H9 (cell line): ENCODE data around the gene RIOK1. TPM values are rescaled to one million over a fixed set of nuclear protein-coding genes. Genes with fewer than 3 reads are reported as not detected.

Source experiments
- DNase-seq: peaks from one replicate; pipeline ENCODE4 v3.0.0-alpha.2; 2017
- H2AFZ ChIP-seq: one replicate; pipeline ENCODE4 v1.6.1; 2013; ENCODE audit warnings: mild to moderate bottlenecking, low read length, control low read depth, moderate library complexity
- H2AK5ac ChIP-seq: 2 replicates; pipeline ENCODE4 v1.6.1; 2013; ENCODE audit warnings: low read length, control low read depth, mixed read lengths; ENCODE audit not compliant: insufficient read length
- H2BK120ac ChIP-seq: one replicate; pipeline ENCODE4 v1.6.1; 2013; ENCODE audit warnings: low read depth, mild to moderate bottlenecking, low read length, control low read depth, inconsistent platforms; ENCODE audit not compliant: poor library complexity, severe bottlenecking
- H2BK12ac ChIP-seq: 2 replicates; pipeline ENCODE4 v1.6.1; 2013; ENCODE audit warnings: low read length, control low read depth, mixed read lengths, low read depth; ENCODE audit not compliant: insufficient read length
- H2BK15ac ChIP-seq: 2 replicates; pipeline ENCODE4 v1.6.1; 2013; ENCODE audit warnings: low read depth, low read length, control low read depth
- H2BK20ac ChIP-seq: one replicate; pipeline ENCODE4 v1.6.1; 2013; ENCODE audit warnings: low read depth, mild to moderate bottlenecking, low read length, control low read depth, inconsistent platforms; ENCODE audit not compliant: poor library complexity, severe bottlenecking
- H2BK5ac ChIP-seq: 2 replicates; pipeline ENCODE4 v1.6.1; 2013; ENCODE audit warnings: low read length, control low read depth, mixed read lengths; ENCODE audit not compliant: insufficient read length
- H3K14ac ChIP-seq: 2 replicates; pipeline ENCODE4 v1.6.1; 2013; ENCODE audit warnings: low read length, control low read depth; ENCODE audit not compliant: insufficient read depth
- H3K18ac ChIP-seq: 2 replicates; pipeline ENCODE4 v1.6.1; 2013; ENCODE audit warnings: low read depth, mild to moderate bottlenecking, mixed read lengths, low read length, control low read depth; ENCODE audit not compliant: insufficient read length
- H3K23ac ChIP-seq: 2 replicates; pipeline ENCODE4 v1.6.1; 2013; ENCODE audit warnings: low read length, control low read depth, mixed read lengths, low read depth; ENCODE audit not compliant: insufficient read length
- H3K23me2 ChIP-seq: 2 replicates; pipeline ENCODE4 v1.6.1; 2013; ENCODE audit warnings: low read depth, mild to moderate bottlenecking, mixed read lengths, low read length, control low read depth; ENCODE audit not compliant: insufficient read length, poor library complexity, severe bottlenecking
- H3K27ac ChIP-seq: 2 replicates; pipeline ENCODE4 v1.5.1; 2013; ENCODE audit warnings: low read length, control low read depth, mixed read lengths, low read depth; ENCODE audit not compliant: insufficient read length
- H3K27me3 ChIP-seq: 2 replicates; pipeline ENCODE4 v1.6.1; 2013; ENCODE audit warnings: low read length, control low read depth, inconsistent platforms; ENCODE audit not compliant: insufficient read depth
- H3K4ac ChIP-seq: 2 replicates; pipeline ENCODE4 v1.6.1; 2013; ENCODE audit warnings: low read depth, mild to moderate bottlenecking, control low read depth, inconsistent platforms, low read length, moderate library complexity
- H3K4me1 ChIP-seq: 2 replicates; pipeline ENCODE4 v1.6.1; 2013; ENCODE audit warnings: low read length, control low read depth, inconsistent platforms; ENCODE audit not compliant: insufficient read depth
- H3K4me2 ChIP-seq: 2 replicates; pipeline ENCODE4 v1.6.1; 2013; ENCODE audit warnings: low read length, control low read depth, mixed read lengths; ENCODE audit not compliant: insufficient read length, insufficient read depth
- H3K56ac ChIP-seq: 2 replicates; pipeline ENCODE4 v1.6.1; 2013; ENCODE audit warnings: low read depth, mild to moderate bottlenecking, mixed read lengths, low read length, control low read depth; ENCODE audit not compliant: insufficient read length
- H3K79me1 ChIP-seq: 2 replicates; pipeline ENCODE4 v1.6.1; 2013; ENCODE audit warnings: low read depth, mild to moderate bottlenecking, moderate library complexity, low read length, control low read depth, inconsistent platforms; ENCODE audit not compliant: insufficient read depth, poor library complexity, severe bottlenecking
- H3K79me2 ChIP-seq: 2 replicates; pipeline ENCODE4 v1.6.1; 2013; ENCODE audit warnings: low read length, control low read depth, inconsistent platforms; ENCODE audit not compliant: insufficient read depth
- H3K9ac ChIP-seq: 2 replicates; pipeline ENCODE4 v1.6.1; 2013; ENCODE audit warnings: low read length, control low read depth, mixed read lengths; ENCODE audit not compliant: insufficient read length; ENCODE audit errors: extremely low read depth
- H3K9me3 ChIP-seq: one replicate; pipeline ENCODE4 v1.6.1; 2013; ENCODE audit warnings: low read depth, low read length, inconsistent platforms; ENCODE audit not compliant: control insufficient read depth
- H3T11ph ChIP-seq: one replicate; pipeline ENCODE4 v1.6.1; 2013; ENCODE audit warnings: mild to moderate bottlenecking, low read length, control low read depth, inconsistent platforms
- H4K20me1 ChIP-seq: one replicate; pipeline ENCODE4 v1.6.1; 2013; ENCODE audit not compliant: control insufficient read depth, insufficient read length, insufficient read depth
- H4K5ac ChIP-seq: 2 replicates; pipeline ENCODE4 v1.6.1; 2013; ENCODE audit warnings: low read depth, mild to moderate bottlenecking, mixed read lengths, low read length, control low read depth; ENCODE audit not compliant: insufficient read length
- H4K8ac ChIP-seq: replicated peaks from 2 replicates; pipeline ENCODE4 v1.6.1; 2013; ENCODE audit warnings: low read length, control low read depth, mixed read lengths, low read depth; ENCODE audit not compliant: insufficient read length
- H4K91ac ChIP-seq: 2 replicates; pipeline ENCODE4 v1.6.1; 2013; ENCODE audit warnings: low read depth, mild to moderate bottlenecking, moderate library complexity, mixed read lengths, low read length, control low read depth; ENCODE audit not compliant: insufficient read length
- H3K27ac Mint-ChIP-seq, 3 experiments: 2 replicates in 2 of 3; 3 replicates in 1 of 3; pipeline ENCODE4 v1.8.0; 2020 to 2021; ENCODE audit warnings: mixed read lengths in 3 of 3, mild to moderate bottlenecking in 1 of 3, moderate library complexity in 1 of 3
- H3K27me3 Mint-ChIP-seq: 2 replicates; pipeline ENCODE4 v1.8.0; 2021; ENCODE audit warnings: low read depth, mild to moderate bottlenecking, moderate library complexity, mixed read lengths
- H3K36me3 Mint-ChIP-seq, 3 experiments: 2 replicates in 2 of 3; 3 replicates in 1 of 3; pipeline ENCODE4 v1.8.0; 2020 to 2021; ENCODE audit warnings: low read depth in 3 of 3, mixed read lengths in 3 of 3; ENCODE audit not compliant: insufficient read depth in 1 of 3
- H3K4me1 Mint-ChIP-seq, 2 experiments: 2 replicates each; pipeline ENCODE4 v1.8.0; 2020; ENCODE audit warnings: mixed read lengths in 2 of 2
- H3K4me3 Mint-ChIP-seq, 2 experiments: 2 replicates in 1 of 2; 3 replicates in 1 of 2; pipeline ENCODE4 v1.8.0; 2020 to 2021; ENCODE audit warnings: mild to moderate bottlenecking in 2 of 2, mixed read lengths in 2 of 2, moderate library complexity in 1 of 2
- H3K9me3 Mint-ChIP-seq, 2 experiments: 2 replicates in 1 of 2; 3 replicates in 1 of 2; pipeline ENCODE4 v1.8.0; 2020; ENCODE audit warnings: mild to moderate bottlenecking in 2 of 2, mixed read lengths in 2 of 2, moderate library complexity in 1 of 2
- CTCF ChIP-seq: fragments of 200-600 bp; sonication (generic); conservative IDR thresholded peaks from 3 replicates; pipeline ENCODE4 v1.8.0; 2021; ENCODE audit warnings: antibody characterized with exemption, mild to moderate bottlenecking
- WGBS: extraction: QIAGEN DNeasy Blood & Tissue Kit; methylation state at CpG from one replicate; pipeline ENCODE4 v1.1.7; 2013; ENCODE audit warnings: missing lambda C conversion rate, low lambda C conversion rate, mixed read lengths; ENCODE audit not compliant: insufficient read length; ENCODE audit errors: extremely low coverage; 5-methylcytosine and 5-hydroxymethylcytosine counted together
- total RNA-seq: library from RNA; stranded (reverse); gene quantifications from 2 replicates; pipeline ENCODE4 v1.2.1, GENCODE V29; 2021

RIOK1 gene
- total RNA-seq, 1 experiment from 2014 or later = 40.0 TPM

- Mint-ChIP-seq H3K27me3 (no peaks in the 10 kb centered on the region; the same call in 1 of the 2 replicates), H3K4me1 (peaks cover 15% of the 10 kb centered on the region in 2 experiments), H3K27ac (no peak overlapping the region), H3K4me3 (no peak overlapping the region), H3K36me3 (no peaks in the 10 kb centered on the region), H3K9me3 (no peaks in the 10 kb centered on the region)
- TF ChIP-seq CTCF = no peak
- no peak overlapping the region for H2BK15ac ChIP-seq
- no peak overlapping the region for H2BK120ac ChIP-seq
- no peak overlapping the region for H3K23ac ChIP-seq
- DNase-seq = no peak
- H2AK5ac ChIP-seq = no peak overlapping the region
- no peak overlapping the region for H3K56ac ChIP-seq
- H3K9me3 ChIP-seq = no peaks in the 10 kb centered on the region
- H3T11ph ChIP-seq = no peak overlapping the region
- H3K4ac ChIP-seq = no peak overlapping the region
- no peak overlapping the region for H3K27ac ChIP-seq
- no peaks in the 10 kb centered on the region for H3K79me2 ChIP-seq
- no peaks in the 10 kb centered on the region for H3K23me2 ChIP-seq
- H4K5ac ChIP-seq = no peak overlapping the region
- H4K8ac ChIP-seq = no peak overlapping the region
- no peak overlapping the region for H3K14ac ChIP-seq
- H3K4me2 ChIP-seq = no peak overlapping the region
- H4K91ac ChIP-seq = no peak overlapping the region
- no peak overlapping the region for H2AFZ ChIP-seq
- H2BK12ac ChIP-seq = no peak overlapping the region
- H3K18ac ChIP-seq = no peak overlapping the region
- no peaks in the 10 kb centered on the region for H3K27me3 ChIP-seq
- H3K9ac ChIP-seq = no peak overlapping the region
- H3K79me1 ChIP-seq = no peaks in the 10 kb centered on the region
- no CpG with 5 or more reads among the region's 13 CpGs for WGBS
- H3K4me1 ChIP-seq = no peaks in the 10 kb centered on the region
- H2BK5ac ChIP-seq = no peak overlapping the region
- no peak overlapping the region for H2BK20ac ChIP-seq
- no peaks in the 10 kb centered on the region for H4K20me1 ChIP-seq
These were observed 77.6 kb downstream of the RIOK1 start for GRCh38 chr6:7467007-7467897.

Other genes starting within 250 kb of the RIOK1 start
- gene SSR1, start 76.6 kb upstream of the RIOK1 start, total RNA-seq = 102 and 105 TPM in 2 replicates
- 0.28 TPM in 1 of 2 replicates, not detected in the other for gene CAGE1, start 66 bp upstream of the RIOK1 start, total RNA-seq
- 47.9 and 48.9 TPM in 2 replicates for gene DSP, start 151.9 kb downstream of the RIOK1 start, total RNA-seq
- 16.1 and 16.9 TPM in 2 replicates for gene SNRNP48, start 200.4 kb downstream of the RIOK1 start, total RNA-seq